IPS-NIHi7 (cell line): ENCODE measurements around the gene PDE4D.

Source experiments
- DNase-seq: peaks from one replicate; pipeline ENCODE4 v3.0.0; 2012; ENCODE audit warnings: mixed read lengths; ENCODE audit errors: extremely low spot score

The PDE4D gene

DNA sequence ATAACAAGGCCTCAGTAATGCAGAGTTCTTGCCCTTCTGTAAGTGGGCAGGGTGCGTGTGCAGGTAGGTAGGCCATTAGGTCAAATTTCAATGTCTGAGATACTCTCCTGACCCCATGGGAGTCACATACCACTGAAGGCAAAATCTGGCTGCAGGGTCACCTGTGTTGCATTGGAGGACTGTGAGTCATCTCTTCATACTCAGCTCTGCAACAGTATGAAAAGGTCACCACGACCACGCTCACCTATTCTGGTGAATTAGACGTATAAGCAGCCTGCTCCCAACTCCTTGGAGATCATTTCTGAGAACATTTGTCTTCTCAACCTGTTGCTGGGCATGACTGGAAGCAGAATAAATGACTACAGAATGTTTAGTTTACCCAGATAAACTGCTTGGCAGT is 599.8 kb downstream of the PDE4D start:
- DNase-seq: no peak

DNA sequence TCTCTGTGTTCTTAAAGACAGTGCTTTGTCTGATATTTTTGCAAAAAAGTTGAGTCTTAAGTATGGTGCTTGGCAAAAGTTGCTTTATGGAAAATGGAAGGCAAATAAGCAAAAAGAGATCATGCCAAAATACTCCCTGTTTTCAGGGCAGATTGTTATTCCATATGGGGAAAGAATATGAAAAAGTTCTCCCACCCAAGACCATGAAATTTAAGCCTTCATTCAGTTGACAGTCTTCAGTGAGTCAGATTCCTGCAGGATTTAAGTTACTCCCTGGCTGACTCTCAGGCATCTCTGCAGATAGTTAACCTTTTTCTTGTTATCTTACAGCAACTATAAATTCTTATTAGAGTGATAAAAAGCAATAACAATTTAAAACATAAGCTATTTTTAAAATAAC is 601.6 kb downstream of the PDE4D start:
- no peak for DNase-seq

DNA sequence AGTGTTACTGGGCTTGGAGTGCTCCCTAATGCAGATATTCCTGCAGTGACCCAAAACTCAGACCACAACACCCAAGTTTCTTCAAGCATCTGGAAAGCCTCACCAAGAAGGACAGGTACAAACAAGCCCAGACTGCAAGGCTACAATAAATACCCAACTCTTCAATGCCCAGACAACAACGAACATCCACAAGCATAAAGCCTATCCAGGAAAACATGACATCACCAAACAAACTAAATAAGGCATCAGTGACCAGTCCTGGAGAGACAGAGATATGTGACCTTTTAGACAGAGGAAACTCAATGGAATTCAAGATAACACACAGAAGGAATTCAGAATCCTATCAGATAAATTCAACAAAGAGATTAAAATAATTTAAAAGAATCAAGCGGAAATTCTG is 605.6 kb downstream of the PDE4D start:
- no peak for DNase-seq

DNA sequence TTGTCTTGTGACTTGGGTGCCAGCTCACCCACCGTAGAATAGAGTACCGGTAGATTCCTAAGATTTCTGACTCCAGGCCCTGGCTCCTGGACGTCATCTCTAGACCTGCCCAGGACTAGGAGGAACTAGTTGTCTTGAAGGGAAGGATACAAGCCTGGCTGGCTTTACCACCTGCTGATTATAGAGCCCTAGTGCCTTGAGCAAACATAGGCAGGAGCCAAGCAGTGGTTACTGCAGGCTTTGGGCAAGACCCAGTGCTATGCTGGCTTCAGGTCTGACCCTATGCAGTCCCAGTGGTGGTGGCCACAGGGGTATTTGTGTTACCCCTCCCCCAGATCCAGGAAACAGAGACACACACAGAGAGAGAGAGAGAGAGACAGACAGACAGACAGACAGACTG is 606.2 kb downstream of the PDE4D start:
- no peak for DNase-seq

DNA sequence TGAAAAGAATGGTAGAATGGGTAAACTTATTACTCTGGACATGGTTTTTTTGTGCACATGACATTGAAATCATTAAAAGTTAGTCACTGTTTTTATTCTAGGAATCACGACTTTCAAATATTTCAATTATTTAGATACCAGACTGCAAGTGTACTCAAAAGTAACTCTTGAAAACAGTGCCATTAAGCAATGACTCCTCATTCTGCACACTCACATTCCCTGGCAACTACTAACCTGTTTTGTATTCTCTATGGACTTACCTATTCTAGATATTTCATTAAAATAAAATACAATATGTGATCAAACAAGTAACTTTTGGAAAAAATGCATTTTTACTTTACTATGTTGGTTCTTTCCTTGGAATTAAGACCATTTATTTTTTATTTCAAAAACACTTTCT is 607.0 kb downstream of the PDE4D start:
- DNase-seq: no peak

DNA sequence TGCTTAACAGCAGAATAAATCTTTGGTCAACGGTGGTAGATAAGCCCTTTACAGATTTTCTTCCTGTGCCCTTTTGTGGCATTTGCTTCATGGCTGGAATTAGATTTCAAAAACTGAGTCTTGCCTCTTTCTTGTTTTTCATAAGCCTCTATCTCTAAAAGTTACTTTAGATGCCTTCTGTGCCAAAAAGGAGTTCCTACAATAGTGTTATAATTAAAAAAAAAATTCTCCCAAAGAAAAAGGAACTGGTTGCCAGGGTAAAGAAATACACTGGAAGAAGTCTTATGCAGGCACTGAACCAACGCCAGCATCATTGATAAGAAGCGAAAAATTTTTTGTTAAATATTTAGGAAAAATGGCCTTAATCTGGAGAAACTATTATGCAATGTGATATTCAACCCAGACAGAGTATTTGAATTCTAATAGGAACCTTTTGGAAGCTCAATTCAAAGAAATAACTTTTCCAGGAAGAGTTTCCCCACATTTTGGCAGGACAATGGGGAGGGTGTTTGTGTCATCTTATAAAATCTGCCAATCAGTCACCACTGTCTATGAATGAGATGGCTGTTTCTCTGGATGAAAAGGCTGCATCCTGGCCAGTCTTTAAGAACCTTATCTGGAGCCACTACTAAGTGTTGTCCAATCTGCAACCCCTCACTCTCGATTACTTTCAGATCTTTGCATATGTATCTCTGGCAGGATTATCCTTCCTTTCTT is 608.1 kb downstream of the PDE4D start:
- DNase-seq: no peak

DNA sequence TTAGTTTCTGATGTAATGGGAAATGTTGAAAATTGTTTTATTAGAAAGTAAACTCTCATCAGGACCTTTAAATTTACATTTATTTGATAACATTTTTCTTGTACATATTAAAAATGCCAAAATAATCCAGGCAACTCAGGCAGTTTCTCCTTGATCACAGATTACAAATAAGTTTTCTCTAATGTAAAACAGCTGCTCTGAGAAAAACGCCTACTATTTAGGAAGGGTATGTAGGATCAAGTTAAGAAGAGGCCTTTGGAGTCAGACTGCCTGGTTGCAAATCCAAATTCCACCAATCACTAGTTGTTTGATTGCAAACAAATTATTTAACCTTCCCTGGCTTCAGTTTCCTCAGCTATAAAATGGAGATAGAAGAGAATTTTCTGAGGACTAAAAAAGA is 610.8 kb downstream of the PDE4D start:
- DNase-seq: no peak

DNA sequence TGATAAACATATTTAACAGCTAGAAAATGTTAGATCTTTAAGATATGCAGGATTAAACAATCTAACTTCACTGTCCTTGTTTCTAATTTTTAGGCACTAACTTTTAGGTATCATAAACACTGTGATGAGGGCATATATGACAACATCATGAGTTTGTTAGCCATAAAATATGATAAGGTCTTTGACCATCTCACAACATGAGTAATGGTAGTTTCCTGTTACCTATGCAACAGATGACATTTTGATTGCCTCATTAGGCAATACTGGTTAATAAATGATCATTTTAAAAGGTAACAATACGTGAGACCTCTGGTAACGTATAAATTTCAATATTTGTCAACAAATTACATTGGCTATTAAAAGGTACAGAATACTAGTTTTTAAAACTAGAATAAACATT is 613.5 kb downstream of the PDE4D start:
- no peak for DNase-seq

DNA sequence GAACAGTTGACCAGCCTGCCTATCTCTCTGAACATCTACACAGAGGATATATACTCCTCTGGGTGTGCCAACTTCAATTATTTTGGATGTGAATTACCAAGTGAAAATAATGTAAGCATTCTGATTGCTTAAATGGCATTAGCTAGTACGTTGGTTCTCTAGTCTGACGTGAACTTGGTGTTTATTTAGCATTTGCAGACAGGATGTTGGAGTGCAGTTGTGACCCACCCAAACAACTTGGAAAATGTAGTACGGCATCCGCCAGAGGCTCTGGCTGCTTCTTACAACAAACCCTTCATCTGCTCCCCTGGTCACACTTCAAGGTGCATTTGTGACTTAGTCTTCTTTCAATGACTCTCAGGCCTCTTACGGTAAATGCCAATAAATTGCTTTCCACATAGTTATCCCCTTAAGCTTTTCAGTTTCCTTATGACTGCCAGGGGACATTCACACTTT is 616.6 kb downstream of the PDE4D start:
- no peak for DNase-seq

DNA sequence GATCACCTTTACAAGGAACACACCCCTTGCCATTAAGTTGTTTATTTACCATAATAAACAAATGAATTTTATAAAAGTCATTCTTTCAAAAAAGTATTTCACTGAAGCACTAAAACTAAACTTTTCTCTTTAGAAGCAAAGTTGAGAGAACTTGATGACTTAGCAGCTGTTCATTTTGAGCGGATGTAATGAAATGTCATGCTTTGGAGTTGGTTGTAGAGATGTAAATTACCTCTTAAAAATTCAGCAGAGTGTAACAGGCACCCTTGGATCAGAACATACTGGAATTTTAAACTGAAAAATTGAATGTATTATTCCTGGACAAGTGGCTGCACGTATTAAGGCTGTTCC is 617.2 kb downstream of the PDE4D start:
- no peak for DNase-seq

DNA sequence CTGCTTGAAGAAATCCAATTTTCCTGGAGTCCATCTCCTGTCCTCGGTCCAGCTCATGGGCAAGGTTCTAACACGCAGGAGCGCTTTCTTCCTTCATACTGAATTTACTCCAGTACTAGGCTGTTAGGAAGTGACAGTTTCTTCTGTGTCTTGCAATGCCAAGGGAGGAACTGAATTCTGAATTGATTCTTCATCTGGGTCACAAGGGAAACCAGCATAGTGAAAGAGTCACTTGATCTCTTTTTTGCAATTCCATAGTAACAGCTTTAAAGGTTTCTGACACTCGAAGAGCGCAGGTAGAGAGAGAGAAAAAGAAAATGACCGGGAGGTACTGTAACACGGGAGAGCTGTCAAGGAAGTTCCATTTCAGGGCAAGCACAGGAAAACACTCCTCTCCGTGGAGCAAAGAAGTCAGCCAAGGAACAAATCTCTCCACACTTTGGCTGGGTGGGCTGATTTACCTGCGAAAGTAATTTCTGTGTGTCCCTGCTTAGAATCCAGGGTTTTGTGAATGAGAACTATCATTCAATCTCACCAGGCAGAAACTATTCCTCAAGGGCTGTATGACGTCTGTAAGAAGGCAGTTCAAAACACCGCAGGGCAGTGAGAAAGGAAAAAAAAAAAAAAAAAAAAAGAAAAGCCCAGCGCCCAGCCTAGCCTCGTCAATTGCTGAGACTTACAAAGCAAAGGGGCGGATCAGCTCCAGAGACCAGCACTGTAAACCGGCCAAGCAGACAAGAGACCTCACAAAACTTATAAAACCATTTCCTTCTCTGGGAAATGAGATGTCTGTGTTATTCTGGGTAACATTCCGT is 617.8 kb downstream of the PDE4D start:
- DNase-seq: peak; percentile 70

DNA sequence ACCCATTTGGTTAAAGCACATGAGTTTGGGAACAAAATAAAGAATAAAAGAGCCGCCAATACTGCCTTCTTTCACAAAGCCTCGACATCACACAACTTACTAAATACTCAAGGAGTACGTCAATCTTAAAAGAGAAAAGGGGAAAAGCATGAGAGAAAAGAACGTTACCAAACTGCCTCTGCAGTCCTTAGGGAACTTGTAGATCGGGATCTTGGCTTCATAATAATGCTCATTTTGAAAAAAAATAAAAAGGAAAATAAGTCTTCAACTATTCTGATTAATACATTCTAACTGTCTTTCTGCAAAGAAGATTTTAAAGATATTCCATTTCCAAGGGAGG is 618.4 kb downstream of the PDE4D start:
- no peak for DNase-seq

DNA sequence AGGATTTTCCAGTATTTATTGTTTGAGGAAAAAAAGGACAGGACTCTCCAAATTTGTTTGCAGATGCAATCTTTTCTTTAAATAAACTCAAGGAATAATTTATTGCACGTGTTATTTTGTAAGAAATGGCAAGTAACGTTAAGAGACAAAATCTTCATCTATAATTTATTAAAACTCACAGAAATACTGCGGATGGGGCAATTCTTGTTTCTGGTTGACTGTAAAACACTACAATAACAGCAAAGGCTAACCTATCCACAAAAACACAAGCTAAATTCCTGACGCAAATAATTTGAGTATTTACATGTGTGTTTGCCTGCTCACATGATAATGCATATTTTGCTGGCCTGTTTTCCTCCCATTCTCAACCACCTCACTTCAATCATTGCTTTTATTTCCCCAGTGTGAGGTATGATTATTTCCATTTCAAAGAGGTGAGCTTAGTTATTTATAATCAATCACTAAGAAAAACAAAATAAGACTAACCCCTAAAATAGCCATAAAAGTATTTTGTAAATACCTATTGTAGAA is 619.4 kb downstream of the PDE4D start:
- DNase-seq: no peak

DNA sequence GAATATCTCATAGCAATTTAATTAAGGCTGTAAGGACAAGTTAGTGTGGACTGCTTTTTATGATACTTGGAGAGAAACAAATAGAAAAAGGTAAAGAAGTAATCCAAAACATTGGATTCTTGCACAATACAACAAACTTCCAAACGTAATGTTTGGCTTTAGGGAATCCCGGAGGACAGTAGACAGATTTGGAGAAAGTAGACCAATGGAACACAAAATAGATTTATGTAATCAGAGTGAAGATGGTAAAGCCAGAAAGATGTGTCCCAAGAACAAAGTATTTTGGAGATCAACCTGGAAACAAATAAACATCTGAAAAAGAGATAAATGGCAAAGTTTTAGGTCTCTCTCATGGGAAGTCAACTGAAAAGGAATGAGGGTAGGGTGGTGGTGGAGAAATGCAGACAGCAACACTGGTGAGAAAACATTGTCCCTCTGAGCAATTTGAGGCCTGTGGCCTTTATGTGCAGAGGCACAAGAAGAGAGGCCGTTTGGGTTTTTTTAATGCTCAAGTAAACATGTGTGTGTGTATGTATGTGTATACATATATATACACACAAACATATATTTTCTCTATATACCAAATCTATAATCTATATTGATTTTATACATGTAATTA is 620.6 kb downstream of the PDE4D start:
- no peak for DNase-seq

DNA sequence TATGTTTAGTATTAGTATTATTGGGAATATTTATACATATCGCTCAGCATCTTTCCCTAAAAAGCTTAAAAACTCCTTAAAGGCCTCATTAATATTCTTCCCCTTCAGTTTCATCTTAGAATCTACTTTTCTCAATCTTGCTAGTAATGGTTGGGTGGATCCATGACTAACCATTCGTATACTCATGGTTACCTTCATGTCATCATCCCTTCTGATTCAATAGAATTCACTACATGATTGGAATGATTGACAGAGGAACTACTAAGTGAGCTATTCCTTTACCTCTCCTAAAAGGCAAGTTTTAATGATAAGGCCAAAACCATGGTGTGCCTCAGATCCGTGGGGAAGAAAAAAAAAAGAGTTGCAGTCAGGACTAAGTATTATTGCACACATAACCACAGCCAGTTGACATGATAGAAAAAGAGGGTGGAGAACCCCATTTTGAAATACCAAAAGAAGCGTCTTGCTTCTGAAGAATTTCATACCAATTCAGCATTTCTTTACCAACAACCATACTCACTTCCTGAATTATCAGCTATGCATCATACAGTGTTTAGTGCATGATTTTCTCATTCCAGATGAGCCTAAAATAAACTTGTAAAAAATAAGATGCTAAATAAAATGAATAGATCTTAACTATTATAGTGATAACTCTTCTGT is 624.6 kb downstream of the PDE4D start:
- DNase-seq: no peak

DNA sequence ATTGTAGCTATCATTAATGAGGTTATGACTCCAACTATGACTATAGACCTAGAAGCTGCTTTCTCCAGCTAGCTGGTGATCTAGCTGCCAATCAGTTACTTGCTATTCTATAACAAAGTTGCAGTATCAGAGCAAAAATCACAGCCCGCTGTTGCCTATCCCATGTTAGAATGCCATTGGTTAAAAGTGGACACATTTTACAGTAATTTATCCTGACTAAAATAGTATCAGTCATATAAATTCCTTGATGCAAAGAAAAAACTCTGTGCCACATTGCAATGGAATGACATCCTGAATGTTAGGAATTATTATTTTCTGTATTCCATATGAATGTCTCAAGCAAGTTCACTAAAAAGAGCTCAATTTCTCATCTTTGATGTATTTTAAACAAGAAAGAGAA is 626.5 kb downstream of the PDE4D start:
- DNase-seq: no peak

DNA sequence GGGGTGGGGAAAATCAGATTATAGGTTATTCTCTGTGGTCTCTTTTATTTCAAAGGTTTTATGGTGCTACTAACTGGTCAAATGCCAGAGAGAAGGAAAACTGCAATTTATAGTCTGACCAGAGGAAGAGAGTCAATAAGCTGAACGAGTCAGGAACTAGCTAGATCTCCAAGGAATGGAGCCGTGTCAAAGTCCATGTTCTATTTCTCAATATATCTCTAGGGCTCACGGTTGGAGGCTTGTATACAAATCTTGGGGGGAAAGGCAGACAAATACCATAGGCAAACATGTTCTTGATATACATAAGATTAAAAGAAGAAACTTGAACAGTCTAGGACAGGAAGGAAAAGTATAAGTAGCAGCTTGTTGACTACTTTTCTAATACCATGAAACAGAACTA is 627.1 kb downstream of the PDE4D start:
- no peak for DNase-seq

DNA sequence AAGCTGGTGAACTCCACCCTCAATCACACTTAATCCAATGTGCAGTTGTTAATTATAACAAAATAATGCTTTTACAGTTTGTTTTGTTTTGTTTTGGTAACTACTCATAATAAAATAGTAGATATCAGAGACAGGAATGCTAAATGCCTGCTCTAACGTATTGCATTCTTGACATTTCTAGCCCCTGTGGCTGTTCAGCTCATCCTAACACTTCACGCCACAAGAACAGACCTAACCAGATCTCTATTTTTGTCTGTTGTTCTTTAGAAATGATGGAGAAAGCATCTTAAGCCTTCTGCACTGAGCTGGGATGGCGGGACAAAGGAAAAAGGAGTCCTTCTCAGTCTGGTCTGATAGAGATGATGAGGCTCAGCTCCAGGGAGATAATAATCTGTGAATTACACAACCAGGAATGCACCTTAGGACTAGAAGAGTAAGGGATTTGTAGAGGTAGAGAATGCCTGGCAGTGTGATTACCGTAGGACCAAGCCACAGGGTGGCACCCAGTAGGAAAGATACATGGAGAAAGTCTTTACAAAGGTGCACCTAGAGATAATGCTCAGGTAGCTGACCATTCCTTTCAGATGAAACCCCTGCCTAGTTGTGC is 628.8 kb downstream of the PDE4D start:
- DNase-seq: no peak

DNA sequence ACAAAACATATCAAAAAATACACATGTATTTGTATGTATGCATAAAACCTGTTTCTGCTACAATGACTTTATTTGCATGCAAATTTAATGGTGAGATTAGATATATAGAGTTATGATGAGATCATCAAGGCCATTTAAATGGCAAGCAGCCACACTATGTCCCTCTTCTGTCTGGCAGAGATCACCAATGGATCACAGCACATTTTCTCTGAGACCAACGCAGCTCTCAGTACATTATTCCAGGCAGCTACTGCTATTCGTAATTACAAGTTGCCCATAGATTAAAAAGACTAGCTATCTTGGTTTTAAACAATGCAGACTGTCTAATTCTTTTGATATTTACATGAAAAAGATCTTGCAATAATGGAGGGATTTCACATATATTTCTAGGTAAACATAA is 629.5 kb downstream of the PDE4D start:
- no peak for DNase-seq

DNA sequence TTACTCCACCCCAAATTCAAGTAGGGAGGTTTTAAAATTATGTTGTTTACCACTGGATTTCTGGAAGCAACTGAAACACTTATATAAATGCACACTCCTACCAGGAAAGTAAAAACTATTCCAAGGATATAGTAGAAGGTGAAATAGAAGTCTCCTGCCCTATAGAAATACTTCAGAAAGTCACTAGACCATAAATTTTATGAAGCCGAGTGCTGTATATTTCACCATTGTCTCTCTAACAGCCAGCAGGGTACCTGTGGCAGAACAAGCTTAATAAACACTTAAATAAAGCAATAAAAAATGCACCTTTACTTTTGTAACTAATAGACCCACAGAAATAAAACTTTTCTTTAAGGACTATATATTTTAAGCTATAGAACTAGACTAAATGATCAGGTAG is 631.6 kb downstream of the PDE4D start:
- no peak for DNase-seq

DNA sequence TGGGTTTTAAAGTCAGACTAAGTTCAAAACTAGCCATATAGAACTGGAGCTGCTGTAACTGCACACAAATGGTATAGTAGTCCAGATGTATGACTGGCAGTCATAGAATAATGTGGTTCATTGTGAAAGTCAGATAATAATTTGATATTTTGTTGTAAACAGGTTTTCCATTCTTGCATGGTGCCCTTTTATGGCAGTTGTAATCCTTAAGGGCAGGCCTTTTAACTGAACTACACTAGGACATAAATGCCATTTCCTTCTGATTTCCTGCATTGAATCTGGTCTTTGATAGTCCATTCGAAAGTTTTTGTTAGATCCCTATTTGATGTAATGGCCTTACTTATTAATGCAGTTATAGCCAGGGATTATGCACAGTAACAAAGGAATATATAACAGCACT is 632.6 kb downstream of the PDE4D start:
- DNase-seq: no peak

DNA sequence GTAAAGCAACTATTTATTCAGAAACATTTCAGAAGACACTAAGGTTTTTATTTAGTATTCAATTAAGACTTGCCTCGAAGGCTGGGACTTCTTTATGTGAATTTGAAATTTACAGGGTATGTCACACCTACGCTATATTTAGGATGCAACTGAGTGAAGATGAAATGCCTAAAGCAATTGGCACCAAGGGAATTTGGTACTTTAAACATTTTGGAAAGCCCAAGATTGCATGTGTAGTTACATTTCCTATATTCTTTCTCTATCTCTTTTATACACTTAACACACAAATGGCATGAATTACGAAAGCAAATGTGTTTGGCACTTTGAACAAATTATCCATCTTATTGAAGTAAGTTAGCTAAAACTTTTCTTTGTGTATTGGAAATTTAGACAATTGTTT is 633.3 kb downstream of the PDE4D start:
- no peak for DNase-seq
